ENCODE results near the gene CFLAR.

GRCh38 chr2:201156036-201156435 lies 40.1 kb downstream of the CFLAR start:
- TF ChIP-seq CTCF (IDR thresholded peaks at IDR 0.05) (no peak), POLR2A (IDR thresholded peaks at IDR 0.05) (no peak)

Measured in thyroid gland (tissue), 4 donors.